Activated CD4-positive, alpha-beta T cell treated with anti-CD3 and anti-CD28 coated beads for 36 hours (primary cell): ENCODE results near the gene LSMEM2. TPM values are rescaled to one million over a fixed set of nuclear protein-coding genes. Genes with fewer than 3 reads are reported as not detected.

Experiments
- ATAC-seq: fragments of 200-7000 bp; cut with Tn5 transposase; one replicate; pipeline ENCODE4 v1.10.0; 2021; ENCODE audit warnings: mild to moderate bottlenecking, moderate library complexity
- CTCF ChIA-PET: fragments of 350-600 bp; sonication (Branson Sonifier 250); formaldehyde crosslinking; loops from one replicate; lab custom pipeline; 2021; ENCODE audit warnings: antibody characterized with exemption; lab: Charles Lee
- POLR2A ChIA-PET: fragments of 350-600 bp; sonication (Branson Sonifier 250); formaldehyde crosslinking; loops from one replicate; lab custom pipeline; 2021; ENCODE audit warnings: antibody characterized with exemption, inconsistent platforms; lab: Charles Lee
- DNase-seq: peaks from one replicate; pipeline ENCODE4 v3.0.0-alpha.2; 2020
- H3K27ac Mint-ChIP-seq: one replicate; pipeline ENCODE4 v1.8.0; 2021; ENCODE audit warnings: mixed read lengths
- H3K27me3 Mint-ChIP-seq: one replicate; pipeline ENCODE4 v1.8.0; 2021; ENCODE audit warnings: mixed read lengths
- H3K36me3 Mint-ChIP-seq: one replicate; pipeline ENCODE4 v1.8.0; 2021; ENCODE audit warnings: low read depth, mixed read lengths
- H3K4me1 Mint-ChIP-seq: one replicate; pipeline ENCODE4 v1.8.0; 2021; ENCODE audit warnings: mixed read lengths
- H3K4me3 Mint-ChIP-seq: one replicate; pipeline ENCODE4 v1.8.0; 2021; ENCODE audit warnings: mild to moderate bottlenecking, moderate library complexity, mixed read lengths
- H3K9me3 Mint-ChIP-seq: one replicate; pipeline ENCODE4 v1.8.0; 2021; ENCODE audit warnings: low read depth, mixed read lengths
- intact Hi-C, 2 experiments: fragments of 100-400 bp; cut with DNase I in 1 of 2; cut with micrococcal nuclease in 1 of 2; formaldehyde crosslinking; loops; one replicate each; pipeline versions ENCODE4 v1.14.2 to v1.15.1; 2022 to 2024; cut with DNase I, micrococcal nuclease
- total RNA-seq, 2 experiments: library from RNA; stranded (reverse); gene quantifications; one replicate each; pipeline ENCODE4 v1.2.3, GENCODE V29; 2021

LSMEM2 gene
- total RNA-seq, 2 experiments from 2014 or later = not detected

DNA sequence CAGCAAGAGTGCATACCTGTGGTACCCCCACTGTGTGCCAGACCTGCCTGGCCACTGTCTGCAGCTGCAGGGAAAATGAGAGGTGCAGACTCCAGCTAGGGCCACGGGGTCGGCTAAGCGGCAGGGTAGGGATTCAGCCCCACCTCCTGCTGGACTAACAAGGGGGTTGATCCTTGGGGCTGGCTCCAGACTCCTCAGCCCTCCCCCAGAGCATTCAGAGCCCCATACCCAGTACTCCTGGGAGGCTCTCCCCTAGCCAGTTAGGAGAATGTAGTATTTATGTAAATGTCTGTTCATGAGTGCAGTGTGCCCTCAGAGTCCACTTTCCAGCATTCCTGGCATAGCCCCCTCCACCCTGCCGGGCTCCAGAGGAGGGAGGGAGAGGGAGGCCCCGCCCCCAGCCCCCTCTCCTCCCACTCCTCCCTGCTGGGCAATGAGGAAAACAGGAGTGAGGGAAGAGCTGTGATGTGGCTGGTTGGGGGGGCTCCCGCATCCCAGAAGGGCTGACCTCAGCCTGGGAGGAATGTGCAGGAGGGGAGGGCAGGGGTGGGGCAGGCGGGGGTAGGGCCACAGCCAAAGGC, 14.4 kb upstream of the LSMEM2 start:
- Mint-ChIP-seq H3K36me3 (no peaks in the 10 kb centered on the region), H3K27me3 (peaks cover 8% of the 10 kb centered on the region), H3K27ac (no peak overlapping the region), H3K9me3 (no peaks in the 10 kb centered on the region), H3K4me3 (no peak overlapping the region), H3K4me1 (peaks cover 4% of the 10 kb centered on the region)
- ChIA-PET CTCF (interaction anchor here (0.6 to 2.3 kb wide), 7 partner anchors 9 to 534 kb away, joined by 3 to 10 read pairs (median 3); no protein-coding TSS in a partner anchor), POLR2A (no interaction called here)
- intact Hi-C loops = no loop called here
- DNase-seq (no peak), ATAC-seq (no peak)

DNA sequence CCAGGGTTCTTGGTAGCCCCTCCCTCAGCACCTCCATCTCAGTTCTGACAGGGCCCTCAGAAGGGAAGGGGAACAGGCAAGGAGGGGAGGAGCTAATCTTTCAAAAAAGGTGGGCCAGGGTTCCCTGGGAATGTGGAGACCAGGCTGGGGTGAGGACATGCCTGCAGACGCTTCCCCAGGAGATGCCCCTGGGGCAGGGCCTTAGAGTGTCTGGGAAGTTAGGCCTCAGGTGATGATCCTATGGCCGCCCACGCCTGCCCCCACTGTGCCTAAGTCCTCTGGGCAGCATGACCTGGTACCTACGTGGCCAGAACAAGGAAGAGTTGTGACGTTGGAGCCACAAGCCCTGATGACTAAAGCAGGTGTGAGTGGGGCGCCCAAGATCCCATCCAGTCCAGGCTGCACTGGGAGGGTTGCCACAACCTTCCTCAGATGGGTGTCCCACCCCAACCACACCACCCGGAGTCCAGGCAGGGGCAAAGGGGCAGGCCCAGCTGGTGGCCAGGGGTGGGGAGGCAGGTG, 13.9 kb upstream of the LSMEM2 start:
- Mint-ChIP-seq H3K4me3 (no peak overlapping the region), H3K4me1 (no peaks in the 10 kb centered on the region), H3K36me3 (no peaks in the 10 kb centered on the region), H3K9me3 (no peaks in the 10 kb centered on the region), H3K27ac (no peak overlapping the region), H3K27me3 (peaks cover 8% of the 10 kb centered on the region)
- no peak for ATAC-seq
- ChIA-PET POLR2A (no interaction called here), CTCF (interaction anchor here (1.1 to 2.3 kb wide), 2 partner anchors 18 to 70 kb away, joined by 3 to 10 read pairs; no protein-coding TSS in a partner anchor)
- no peak for DNase-seq
- intact Hi-C loops = no loop called here

DNA sequence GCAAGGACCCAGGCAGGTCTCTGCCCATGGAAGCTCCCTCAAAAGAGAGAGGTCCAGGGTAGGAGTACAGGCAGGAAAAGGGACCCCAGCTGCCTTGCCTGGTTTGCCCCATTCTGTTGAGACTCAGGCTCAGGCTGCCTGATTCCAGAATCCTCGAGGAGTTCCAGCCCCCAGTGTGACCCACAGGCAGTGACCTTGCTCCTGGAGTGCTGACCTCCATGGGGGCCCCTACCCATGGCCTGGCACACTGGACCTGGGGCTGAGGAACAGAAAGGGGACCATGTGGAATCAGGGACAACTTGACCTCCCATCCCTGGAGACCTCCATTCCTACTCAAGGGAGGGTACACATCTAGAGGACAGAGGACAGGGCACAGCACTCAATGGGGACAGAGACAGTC, 13.3 kb upstream of the LSMEM2 start:
- H3K27ac Mint-ChIP-seq = no peak overlapping the region
- H3K4me1 Mint-ChIP-seq = no peaks in the 10 kb centered on the region
- no peak for DNase-seq
- ATAC-seq = no peak
- H3K4me3 Mint-ChIP-seq = no peak overlapping the region
- ChIA-PET POLR2A (no interaction called here), CTCF (interaction anchor here (0.6 to 2.7 kb wide), 3 partner anchors 18 to 87 kb away, joined by 5 to 8 read pairs (median 7); no protein-coding TSS in a partner anchor)
- H3K9me3 Mint-ChIP-seq = no peaks in the 10 kb centered on the region
- intact Hi-C loops = no loop called here
- H3K36me3 Mint-ChIP-seq = no peaks in the 10 kb centered on the region
- peaks cover 8% of the 10 kb centered on the region for H3K27me3 Mint-ChIP-seq

DNA sequence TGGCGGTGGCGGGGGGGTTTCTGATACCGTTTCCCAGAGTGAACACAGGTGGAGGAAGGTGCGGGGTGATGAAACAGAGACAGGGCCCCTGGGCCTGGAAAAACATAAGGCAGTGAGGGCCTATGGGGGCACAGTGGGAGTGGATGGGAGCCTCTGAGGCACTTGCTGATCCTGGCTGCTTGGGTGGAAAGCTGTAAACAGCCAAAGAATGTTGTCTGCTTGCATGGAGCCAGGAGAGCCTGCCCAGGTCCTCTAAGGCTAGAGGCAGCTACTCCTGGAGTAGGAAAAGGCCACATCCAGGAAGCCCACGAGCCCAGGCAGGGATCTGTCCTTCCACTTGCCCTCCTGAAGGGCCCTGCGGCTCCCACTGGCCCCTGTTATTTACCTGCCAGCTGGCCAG, 12.9 kb upstream of the LSMEM2 start:
- H3K27ac Mint-ChIP-seq = no peak overlapping the region
- H3K27me3 Mint-ChIP-seq = peaks cover 8% of the 10 kb centered on the region
- H3K9me3 Mint-ChIP-seq = no peaks in the 10 kb centered on the region
- no peak for DNase-seq
- ChIA-PET CTCF (interaction anchor here (0.6 to 2.7 kb wide), 3 partner anchors 19 to 86 kb away, joined by 5 to 8 read pairs (median 7); no protein-coding TSS in a partner anchor), POLR2A (no interaction called here)
- H3K4me1 Mint-ChIP-seq = no peaks in the 10 kb centered on the region
- H3K36me3 Mint-ChIP-seq = no peaks in the 10 kb centered on the region
- intact Hi-C loops = no loop called here
- no peak for ATAC-seq
- no peak overlapping the region for H3K4me3 Mint-ChIP-seq

DNA sequence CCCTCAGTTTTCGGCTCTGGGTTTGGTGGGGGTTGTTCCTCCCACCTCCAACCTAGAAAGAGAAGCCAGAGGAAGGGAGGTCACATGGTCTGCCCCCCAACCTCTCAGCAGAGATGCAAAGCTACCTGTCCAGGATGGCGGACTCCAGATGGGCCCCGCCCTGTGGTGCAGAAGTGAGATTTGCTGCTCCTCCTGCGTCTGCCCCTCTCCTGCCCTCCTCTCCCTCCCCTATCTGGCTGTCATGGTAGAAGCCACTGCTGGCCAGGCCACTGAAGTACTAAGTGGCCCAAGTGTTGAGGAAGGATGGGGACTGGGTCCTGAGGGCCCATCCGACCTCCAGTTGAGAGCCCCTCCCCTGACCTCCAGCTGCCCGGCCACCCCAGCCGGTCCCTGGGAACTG, 12.1 kb upstream of the LSMEM2 start:
- Mint-ChIP-seq H3K4me1 (no peaks in the 10 kb centered on the region), H3K27me3 (peaks cover 8% of the 10 kb centered on the region), H3K36me3 (no peaks in the 10 kb centered on the region), H3K27ac (no peak overlapping the region), H3K9me3 (no peaks in the 10 kb centered on the region), H3K4me3 (no peak overlapping the region)
- ATAC-seq = no peak
- POLR2A ChIA-PET = no interaction called here
- intact Hi-C loops = no loop called here
- no peak for DNase-seq
- CTCF ChIA-PET = interaction anchor here (0.6 to 2.7 kb wide), 6 partner anchors 9 to 76 kb away, joined by 3 to 8 read pairs (median 5); partner anchors contain the start of gene GNAT1

DNA sequence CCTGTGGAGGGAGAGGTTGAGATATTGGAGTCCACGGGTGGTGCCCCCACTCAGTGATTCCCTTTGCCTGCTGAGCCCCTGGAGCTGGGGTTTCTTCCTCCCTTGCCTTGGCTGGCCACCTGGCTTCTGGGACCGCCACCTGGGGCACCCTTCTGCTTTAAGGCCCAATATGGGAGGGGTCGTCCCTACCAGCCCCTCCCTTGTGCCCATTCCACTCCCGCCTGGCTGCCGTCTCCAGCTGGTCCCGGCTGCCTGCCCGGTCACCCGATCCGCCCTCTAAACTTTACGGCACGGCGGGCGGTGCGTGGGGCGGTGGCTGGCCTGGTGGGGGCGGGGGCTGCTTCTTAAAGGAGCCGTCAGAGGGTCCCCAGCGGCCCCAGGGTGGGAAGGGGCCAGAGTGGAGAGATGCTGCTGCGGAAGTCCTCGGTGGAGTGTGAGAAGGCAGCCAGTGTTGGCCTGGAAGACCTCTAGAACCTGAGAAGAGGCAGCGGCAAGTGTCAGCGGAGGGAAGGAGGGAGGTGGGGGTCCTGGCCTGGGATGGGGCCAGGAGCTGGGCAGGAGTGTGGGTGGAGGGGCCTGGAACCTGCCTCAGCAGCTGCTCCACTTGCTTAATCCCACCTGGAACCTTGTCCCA, 11.5 kb upstream of the LSMEM2 start:
- POLR2A ChIA-PET = no interaction called here
- no peak overlapping the region for H3K27ac Mint-ChIP-seq
- H3K4me3 Mint-ChIP-seq = no peak overlapping the region
- H3K36me3 Mint-ChIP-seq = no peaks in the 10 kb centered on the region
- ATAC-seq (no peak), DNase-seq (no peak)
- peaks cover under 1% of the 10 kb centered on the region for H3K4me1 Mint-ChIP-seq
- intact Hi-C loops = no loop called here
- H3K27me3 Mint-ChIP-seq = peaks cover 8% of the 10 kb centered on the region
- CTCF ChIA-PET = interaction anchor here (0.6 to 2.7 kb wide), 6 partner anchors 9 to 601 kb away, joined by 3 to 8 read pairs (median 5); no protein-coding TSS in a partner anchor
- H3K9me3 Mint-ChIP-seq = no peaks in the 10 kb centered on the region

DNA sequence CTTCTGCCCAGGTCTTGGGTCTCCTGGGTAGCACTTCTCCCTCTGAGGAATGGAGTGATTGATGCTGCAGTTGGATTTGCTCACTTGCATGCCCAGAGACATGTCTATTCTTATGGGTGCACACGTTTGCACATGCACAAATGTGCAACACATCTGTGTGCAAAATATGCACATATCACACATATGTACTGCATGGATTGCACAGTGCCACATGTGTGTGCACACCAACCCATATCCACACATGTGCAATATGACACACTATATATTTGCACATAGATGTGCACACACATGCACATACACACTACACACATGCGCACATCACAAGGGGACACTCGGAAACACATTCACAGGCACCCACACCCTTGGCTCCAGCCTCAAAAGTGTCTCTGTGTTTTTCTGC, 10.6 kb upstream of the LSMEM2 start:
- POLR2A ChIA-PET = no interaction called here
- intact Hi-C loops = no loop called here
- Mint-ChIP-seq H3K9me3 (no peaks in the 10 kb centered on the region), H3K27ac (no peak overlapping the region), H3K4me3 (no peak overlapping the region), H3K4me1 (peaks cover 8% of the 10 kb centered on the region), H3K27me3 (peaks cover 12% of the 10 kb centered on the region), H3K36me3 (no peaks in the 10 kb centered on the region)
- CTCF ChIA-PET = interaction anchor here (2.7 kb wide), 1 partner anchor 76 kb away, joined by 7 read pairs; no protein-coding TSS in a partner anchor
- ATAC-seq (no peak), DNase-seq (no peak)

DNA sequence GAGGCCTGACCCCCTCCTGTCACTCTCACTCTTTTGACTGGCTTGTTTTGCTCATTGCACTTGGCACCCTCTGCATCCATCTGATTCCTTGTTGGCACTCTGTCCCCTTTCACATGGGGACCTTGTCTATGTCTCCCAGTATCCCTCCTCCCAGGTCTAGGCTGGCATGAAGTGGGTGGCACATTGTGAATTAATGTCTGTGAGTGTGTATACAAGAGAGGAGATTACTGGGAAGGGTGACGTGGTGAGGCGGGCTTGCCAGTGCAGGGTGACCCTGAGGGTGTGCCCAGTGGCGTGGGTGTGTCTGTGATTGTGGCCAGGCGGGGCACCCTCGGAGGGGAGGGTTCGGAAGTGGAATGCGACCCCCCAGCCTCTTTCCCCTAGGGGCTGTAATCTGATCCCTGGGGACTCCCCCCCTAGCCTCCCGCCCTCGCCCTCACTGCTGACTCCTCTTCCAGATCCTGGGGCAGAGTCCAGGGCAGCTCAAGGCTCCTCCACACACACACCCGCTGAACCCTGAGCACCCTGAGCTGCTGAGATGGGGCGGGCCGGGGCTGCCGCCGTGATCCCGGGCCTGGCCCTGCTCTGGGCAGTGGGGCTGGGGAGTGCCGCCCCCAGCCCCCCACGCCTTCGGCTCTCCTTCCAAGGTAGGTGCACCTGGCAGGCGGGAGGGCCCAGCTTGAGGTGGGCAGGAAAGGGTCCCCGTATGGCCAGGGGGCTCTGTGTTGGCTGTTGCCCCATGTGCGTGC, 10.0 kb upstream of the LSMEM2 start, which contains the start of gene SEMA3B:
Gene SEMA3B, plus strand, starts transcription at position 445 of the 749 bp plus-strand sequence. Its CDS starts 94 bp downstream, at position 539.
- ATAC-seq (no peak), DNase-seq (no peak)
- Mint-ChIP-seq H3K36me3 (no peaks in the 10 kb centered on the region), H3K4me1 (peaks cover 9% of the 10 kb centered on the region), H3K9me3 (no peaks in the 10 kb centered on the region), H3K27ac (no peak within 1 kb of the TSS), H3K4me3 (no peak within 1 kb of the TSS), H3K27me3 (peaks cover 14% of the 10 kb centered on the region)
- ChIA-PET CTCF (no interaction called here), POLR2A (no interaction called here)
- intact Hi-C loops = no loop called here

DNA sequence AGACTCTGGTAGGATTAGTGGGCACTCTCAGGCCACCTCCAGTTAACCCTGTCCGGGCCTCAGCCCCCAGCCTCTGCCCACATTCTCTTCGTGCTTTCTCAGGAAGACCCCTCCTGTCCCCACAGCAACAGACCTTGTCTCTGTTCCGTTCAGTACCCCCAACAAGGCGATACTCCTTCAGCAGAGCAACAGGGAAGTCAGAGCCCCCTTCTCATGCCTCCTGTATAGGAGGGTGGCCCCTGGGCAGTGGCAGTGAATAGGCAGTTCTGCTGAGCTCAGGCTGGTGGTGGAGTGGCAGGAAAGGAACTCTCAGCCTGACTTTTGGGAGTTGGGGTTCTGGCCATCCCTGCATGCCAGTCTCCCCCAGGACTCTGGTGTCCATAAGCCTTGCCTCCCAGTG, 9.4 kb upstream of the LSMEM2 start:
- DNase-seq = no peak
- intact Hi-C loops = no loop called here
- no peak for ATAC-seq
- Mint-ChIP-seq H3K9me3 (no peaks in the 10 kb centered on the region), H3K27me3 (peaks cover 18% of the 10 kb centered on the region), H3K4me1 (peaks cover 14% of the 10 kb centered on the region), H3K36me3 (no peaks in the 10 kb centered on the region), H3K27ac (no peak overlapping the region), H3K4me3 (no peak overlapping the region)
- ChIA-PET CTCF (interaction anchor here (0.9 kb wide), 2 partner anchors 10 to 75 kb away, joined by 3 read pairs; no protein-coding TSS in a partner anchor), POLR2A (no interaction called here)

DNA sequence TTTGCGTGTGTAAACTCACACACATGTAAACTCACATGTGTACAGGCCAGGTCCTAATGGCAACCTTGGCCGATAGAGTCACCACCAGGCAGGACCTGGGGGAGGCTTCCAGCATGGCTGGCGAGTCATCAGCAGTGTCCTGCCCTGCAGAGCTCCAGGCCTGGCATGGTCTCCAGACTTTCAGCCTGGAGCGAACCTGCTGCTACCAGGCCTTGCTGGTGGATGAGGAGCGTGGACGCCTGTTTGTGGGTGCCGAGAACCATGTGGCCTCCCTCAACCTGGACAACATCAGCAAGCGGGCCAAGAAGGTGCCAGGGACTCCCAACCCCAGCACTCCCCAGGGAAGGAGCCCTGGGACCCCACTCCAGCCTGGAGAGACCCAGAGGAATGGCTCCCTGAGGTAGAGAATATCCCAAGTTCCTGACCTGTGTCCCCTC, 8.9 kb upstream of the LSMEM2 start:
- intact Hi-C loops = loop anchor here in 1 of 2 experiments (5.0 to 10.0 kb wide), 2 partner anchors 55 to 148 kb away; partner anchors contain the start of genes HYAL2 and TUSC2
- POLR2A ChIA-PET = no interaction called here
- H3K4me3 Mint-ChIP-seq = no peak overlapping the region

More for the DNA sequence above, 8.9 kb upstream of the LSMEM2 start:
- peaks cover 24% of the 10 kb centered on the region for H3K27me3 Mint-ChIP-seq
- no peaks in the 10 kb centered on the region for H3K9me3 Mint-ChIP-seq
- no peaks in the 10 kb centered on the region for H3K36me3 Mint-ChIP-seq
- DNase-seq = no peak
- peaks cover 16% of the 10 kb centered on the region for H3K4me1 Mint-ChIP-seq
- no peak for ATAC-seq
- H3K27ac Mint-ChIP-seq = no peak overlapping the region
- CTCF ChIA-PET = interaction anchor here (0.9 to 1.0 kb wide), 3 partner anchors 11 to 75 kb away, joined by 3 read pairs; no protein-coding TSS in a partner anchor
